ENCODE results near the gene PALLD. TPM values are rescaled to one million over a fixed set of nuclear protein-coding genes. Genes with fewer than 3 reads are reported as not detected.
A peak's percentile ranks its signal among the peaks of the same experiment; 100 is the strongest.

The PALLD gene
- total RNA-seq, 1 experiment from 2014 or later = 176 TPM

DNA sequence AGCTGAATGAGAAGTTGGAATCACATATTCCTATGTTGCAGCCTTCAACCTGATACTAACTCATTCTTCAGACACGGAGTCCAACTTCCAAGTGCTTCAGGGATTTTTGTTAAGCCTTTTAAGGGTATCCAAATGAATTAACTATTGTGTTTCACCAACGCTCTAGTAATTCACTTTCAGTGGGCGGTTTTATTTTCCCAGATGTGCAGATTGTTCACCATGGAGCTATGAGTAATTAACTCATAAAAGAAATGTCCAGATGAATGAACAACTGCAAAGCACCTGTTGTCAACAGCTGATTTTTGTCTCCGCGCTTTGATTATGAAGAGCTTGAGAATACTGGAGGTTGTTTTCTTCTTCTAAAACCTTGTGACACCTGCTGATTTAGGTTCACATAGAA lies 325.6 kb downstream of the PALLD start:
- DNase-seq (ENCODE audit: low read depth) = peak; percentile 84

DNA sequence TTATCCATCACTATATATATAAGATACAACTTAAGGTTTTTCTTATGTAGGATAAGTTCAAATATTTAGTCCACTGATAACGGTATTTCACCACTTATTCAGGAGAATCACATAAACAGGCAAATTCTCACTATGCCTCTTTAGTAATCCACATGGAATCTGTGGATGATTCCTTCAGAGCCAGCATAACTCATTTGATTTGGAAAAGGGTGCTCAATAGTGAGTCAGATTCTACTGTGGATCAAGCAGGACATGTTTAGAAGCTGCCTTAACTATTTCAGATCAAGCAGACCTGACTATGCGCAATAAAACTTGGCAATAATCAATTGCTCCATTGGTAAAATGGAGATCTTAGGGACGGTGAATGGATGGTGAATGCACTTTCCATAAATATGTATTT lies 329.1 kb downstream of the PALLD start:
- DNase-seq (ENCODE audit: low read depth) = no peak

DNA sequence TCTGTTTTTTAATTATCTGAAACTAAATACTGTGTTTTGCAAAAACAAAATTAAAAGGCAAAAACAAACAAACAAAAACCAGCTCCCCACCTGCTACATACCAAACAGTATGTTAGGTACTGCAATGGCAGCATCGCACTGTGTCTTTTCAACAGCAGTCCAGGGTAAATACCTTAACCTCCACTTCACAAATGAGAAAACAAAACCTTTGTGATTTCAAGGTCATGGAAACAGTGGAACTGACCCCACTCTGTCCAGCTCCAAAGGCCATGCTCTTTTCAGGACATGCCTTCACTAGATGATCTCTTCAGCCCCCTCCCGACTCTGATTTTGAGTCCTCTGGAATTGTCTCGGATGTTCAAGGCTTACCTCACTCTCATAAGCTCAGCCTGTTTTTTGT lies 329.8 kb downstream of the PALLD start:
- DNase-seq (ENCODE audit: low read depth) = no peak

DNA sequence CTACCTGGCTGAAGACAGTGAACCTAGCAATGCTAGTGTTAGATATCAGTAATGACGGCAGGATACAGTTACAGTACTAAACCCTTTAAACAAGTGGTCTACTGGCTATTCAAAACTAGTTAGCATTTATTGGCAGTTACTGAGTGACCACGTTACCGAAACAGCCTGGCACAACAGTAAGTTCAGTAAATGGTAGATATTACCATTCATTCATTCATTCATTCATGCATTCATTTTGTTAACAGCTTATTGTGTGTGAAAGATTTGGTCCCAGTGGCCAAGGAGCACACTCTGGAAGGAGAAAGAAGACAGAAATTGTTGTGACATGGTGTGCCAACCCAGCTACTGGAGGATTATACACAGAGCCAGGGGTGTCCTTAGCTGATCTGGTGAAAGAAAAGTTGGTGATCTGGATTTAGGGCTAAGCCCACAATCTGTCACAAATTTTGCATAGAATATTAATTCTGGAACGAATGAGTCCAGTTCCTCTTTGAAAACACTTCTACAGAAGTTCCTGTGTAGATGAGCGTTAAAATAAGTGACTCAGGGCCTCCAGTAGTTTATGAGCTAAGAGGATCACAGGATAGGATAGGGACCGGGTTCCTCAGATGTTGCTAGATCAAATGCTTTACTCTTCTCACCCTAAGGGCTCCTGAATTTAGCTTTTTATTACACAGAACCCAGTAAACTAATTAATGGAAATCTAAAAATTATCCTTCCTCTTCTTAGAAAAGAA lies 334.1 kb downstream of the PALLD start:
- peak; percentile 63 for DNase-seq (ENCODE audit: low read depth)

DNA sequence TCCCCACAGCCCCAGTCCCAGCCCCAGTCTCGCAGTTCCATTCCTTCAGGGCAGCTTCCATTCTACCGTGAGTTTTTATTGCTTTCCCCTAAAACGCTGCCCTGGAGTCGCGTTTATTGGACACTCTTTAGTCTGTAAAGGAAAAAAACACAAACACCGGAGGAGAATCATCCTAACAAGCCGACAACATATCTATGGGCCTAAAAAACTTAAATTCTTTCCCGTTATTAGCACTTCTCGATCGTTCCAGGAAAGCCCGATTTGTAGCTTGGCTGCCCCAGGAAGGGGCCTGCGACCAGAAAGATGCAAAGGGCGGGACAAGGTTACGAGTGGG lies 334.7 kb downstream of the PALLD start:
- no peak for DNase-seq (ENCODE audit: low read depth)

DNA sequence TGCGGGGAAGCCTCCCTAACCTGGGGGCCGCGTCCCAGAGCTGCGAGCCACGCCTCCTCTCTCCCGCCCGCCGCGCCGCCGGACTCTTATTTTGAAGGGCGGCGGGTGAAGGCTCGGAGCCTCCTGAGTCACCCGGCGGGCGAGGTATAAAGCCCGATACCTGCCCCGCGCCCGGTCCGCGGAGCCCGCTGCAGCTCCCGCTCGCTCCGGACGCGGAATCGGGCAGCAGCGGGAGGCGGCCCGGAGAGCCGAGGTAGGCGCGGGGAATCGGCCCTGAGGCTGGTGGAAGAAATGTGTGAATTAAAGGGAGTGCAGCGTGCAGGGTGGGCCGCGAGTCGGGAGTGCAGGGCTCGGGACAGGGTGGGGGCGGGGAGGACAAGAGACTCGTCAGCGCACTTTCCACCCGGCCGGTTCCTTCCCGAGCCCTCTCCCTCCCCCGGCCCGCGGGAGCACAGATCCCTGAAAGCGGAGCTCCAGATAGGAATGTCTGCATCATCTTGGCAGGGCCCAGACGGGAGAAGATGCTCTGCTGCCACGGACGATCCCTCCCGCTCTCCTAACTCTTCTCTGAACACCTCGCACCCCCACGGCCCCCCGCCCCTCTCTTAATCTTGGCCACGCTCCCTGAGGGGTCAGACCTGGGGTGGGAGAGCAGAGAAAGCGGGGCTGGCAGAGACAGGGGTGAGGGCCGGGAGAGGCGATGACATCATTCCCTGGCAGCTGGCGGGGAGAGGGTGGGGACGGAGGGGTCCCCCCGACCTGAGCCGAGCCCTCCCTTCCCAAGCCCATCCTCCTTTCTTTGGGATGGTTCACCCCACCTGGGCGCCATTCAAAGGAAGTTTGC lies 335.3 kb downstream of the PALLD start:
- DNase-seq (ENCODE audit: low read depth) = peak; percentile 83

DNA sequence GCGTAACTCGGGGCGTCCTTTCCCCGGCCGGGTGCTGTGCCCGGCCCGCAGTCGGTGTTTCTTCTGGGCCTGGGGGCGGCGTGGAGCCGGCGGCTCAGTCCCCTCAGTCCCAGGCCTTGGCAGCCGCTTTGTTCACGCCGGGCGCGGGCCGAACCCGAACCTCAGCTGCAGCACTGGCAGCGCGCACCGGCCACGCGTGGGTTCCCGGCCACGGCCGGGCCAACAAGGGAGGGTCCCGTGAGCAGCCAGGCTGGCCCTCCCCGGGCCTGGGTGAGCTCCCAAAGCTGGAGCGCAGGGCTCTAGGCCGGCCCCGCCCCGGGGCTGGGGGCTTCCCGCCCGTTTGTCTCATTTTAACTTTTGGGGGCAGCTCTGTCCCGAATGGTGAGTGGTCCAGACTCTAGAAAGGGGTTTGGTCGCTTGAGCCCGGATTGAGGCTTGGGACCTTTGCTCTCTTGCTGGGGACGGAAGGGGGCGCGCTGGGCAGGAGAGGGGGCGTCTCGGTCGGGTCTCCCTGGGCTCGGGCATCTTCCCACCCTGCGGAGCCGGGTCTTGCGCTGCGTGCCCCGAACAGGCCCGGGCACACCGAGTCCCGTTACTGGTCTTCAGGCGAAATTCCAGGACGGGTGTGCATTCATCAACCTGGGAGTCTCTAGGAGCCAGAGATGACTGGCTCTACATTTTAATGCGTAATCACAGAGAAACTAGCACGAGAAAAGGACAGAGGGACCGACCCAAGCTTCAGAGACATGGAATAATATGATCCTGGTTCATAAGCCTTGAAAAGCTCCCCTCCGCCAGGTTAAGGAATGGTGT lies 336.1 kb downstream of the PALLD start:
- peak; percentile 50 for DNase-seq (ENCODE audit: low read depth)

DNA sequence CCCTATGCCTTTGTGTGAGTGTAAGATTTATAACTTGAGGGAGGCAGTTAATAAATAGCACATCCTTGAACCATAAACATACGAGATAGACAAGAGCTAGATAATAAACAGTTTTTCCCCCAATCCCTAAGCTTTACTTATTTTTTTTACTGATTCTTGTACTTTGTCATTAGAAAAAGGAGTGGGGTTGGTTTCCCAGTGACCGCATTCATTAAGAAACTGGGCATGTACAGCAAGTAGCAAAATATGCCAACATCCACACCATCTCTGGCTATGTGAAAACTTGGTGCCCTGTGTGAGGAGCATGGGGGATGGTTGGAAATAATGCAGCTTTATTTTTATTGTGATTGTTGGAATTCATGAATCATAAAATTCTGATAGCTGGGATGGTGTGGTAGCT lies 337.0 kb downstream of the PALLD start:
- DNase-seq (ENCODE audit: low read depth) = no peak

DNA sequence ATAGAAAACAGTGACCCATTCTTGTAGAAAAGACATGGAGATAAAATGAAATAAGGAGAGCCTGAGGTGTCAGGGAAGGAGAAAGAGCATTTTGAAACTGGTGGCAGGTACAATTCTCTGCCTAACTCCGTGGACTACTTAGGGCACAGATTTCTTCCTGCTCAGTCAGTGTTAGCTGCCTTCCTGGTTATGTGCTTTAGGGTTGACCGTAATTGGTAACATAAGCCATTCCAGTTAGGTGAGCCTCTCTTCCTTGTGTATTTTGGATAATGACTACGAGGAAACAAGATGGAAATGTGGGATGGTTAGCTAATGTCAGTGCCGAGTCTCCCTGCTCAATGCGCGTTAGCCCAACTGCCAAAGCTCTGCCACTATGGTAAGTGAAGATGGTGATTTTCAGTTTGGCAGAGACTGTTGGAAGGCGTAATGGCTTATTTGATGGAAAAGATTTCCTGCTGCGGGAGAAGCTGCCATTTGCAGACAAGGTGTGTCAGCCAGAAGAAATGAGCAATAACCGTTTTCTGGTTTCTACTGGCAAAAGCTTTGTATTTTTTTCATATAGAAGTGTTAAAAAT lies 339.1 kb downstream of the PALLD start:
- DNase-seq (ENCODE audit: low read depth) = no peak

DNA sequence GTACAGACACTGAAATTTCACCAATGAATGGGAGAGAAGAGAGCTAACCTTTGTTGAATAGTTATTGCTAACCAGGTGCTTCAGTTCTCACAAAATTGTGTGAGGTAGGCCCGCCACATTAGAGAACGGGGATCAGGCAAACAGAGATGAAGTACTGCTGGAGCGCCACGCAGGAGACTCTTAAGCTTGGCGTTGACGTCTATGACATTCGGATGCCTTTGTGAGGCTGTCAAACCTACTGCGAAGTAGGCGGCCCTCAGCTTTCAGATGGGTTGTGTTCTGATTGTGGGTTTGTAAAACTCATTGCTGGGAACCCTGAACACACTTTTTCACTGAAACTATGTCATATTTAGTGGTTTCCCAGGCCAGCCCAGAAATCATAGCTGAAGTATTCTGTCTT lies 339.6 kb downstream of the PALLD start:
- DNase-seq (ENCODE audit: low read depth) = no peak

DNA sequence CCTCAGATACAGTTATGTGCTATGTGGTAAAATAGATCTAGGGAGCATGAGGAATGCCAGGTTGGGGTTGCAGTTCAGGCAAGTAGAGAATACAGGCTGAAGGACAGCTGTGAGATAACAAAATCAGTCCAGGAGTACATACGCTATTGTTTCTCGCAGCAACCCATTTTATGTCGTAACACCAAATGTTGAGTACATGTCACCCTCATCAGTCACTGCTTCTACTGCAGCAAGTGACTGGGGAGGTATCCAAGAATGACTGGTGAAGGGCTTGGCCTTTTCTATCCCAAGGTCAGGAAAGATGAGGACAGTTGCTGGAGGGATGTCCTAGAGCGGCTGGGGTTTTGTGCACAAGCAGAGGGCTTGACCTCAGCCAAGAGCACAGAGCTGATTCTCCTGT lies 341.1 kb downstream of the PALLD start:
- DNase-seq (ENCODE audit: low read depth) = no peak

DNA sequence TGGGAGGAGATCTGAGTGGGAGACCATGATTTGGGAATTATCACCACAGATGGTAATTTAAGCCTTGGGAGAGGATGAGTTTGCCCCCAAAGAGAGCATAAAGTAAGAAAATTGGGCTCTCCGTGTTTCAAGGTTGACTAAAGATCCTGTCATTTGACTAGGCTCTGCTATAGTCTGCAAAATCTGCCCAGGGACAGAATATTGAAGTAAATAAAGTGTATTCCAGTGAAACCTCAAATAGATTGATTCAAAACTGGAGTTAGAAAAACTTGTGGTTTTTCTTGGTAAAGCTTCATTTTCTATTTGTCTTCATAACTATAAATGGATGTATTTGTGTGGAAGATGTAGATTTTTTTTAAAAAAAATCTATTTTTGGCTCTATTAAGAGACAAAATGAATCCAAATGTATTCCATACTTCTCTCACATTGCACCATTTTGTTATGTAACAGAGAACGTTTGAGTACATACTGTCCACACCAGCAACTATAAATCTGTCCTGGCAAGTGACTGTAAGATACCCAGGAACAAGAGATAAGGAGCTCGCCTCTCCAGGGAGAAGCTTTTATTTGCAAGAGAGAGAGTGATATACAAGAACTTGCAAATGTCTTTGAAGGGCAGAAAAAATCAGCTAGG lies 343.0 kb downstream of the PALLD start:
- peak; percentile 37 for DNase-seq (ENCODE audit: low read depth)

DNA sequence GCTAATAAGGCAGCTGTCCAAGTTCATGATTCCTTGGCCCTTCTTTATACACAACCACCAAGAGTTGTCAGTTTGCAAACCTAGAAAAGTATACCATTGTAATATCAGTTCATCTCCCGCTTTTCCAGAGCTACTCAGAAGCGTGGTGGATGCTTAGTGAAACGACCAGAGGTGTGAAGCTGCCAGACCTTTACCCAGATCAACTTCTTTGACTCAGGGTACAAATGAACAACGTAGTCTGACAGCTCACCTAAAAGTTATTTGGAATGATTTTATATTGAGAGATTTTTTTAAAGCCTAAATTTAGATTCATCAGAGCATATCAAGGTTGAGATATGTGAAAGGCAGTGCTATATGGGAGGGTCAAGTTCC lies 343.5 kb downstream of the PALLD start:
- no peak for DNase-seq (ENCODE audit: low read depth)

DNA sequence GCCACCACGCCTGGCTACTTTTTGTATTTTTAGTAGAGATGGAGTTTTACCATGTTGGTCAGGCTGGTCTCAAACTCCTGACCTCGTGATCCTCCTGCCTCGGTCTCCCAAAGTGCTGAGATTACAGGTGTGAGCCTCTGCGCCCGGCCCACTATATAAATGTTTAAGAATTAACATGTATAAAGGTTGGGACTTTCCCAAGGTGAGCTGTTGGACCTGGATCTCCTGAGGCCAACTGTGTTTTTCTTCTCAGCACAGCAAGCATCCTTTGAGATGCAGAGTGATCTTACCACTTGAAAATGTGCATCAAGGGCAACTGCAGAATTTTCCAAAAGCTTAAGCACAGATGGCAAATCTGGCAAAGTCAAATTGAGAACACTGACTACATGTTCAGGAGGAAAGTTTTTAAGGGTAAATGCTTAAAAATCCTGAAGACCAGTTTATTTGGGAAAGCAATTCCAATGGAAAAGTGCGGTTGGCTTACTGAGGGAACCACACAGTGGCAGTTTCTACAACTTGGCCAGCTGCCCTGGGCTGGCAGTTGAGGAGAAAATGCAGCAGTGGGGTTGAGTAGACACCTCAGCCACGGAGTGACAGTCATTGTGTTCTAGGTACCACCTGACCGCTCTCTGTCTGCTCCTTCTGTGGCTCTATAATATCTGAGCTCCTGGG lies 344.3 kb downstream of the PALLD start:
- peak; percentile 52 for DNase-seq (ENCODE audit: low read depth)

DNA sequence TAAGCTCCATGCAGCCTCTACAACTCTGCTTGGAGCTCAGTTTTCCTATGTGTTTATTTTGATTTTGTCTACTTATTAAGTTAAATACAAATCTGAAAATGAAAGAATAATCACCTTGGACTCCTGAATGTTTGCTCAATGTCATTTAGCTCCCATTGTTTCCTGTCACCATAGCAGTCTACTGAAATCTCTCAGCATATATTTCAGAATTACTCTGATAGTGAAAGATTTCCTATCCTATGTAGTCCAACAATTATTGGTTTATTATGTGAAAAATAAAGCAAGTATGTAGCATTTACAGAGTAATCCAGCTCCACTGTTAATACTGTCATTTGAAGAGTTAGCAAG lies 344.8 kb downstream of the PALLD start:
- no peak for DNase-seq (ENCODE audit: low read depth)

DNA sequence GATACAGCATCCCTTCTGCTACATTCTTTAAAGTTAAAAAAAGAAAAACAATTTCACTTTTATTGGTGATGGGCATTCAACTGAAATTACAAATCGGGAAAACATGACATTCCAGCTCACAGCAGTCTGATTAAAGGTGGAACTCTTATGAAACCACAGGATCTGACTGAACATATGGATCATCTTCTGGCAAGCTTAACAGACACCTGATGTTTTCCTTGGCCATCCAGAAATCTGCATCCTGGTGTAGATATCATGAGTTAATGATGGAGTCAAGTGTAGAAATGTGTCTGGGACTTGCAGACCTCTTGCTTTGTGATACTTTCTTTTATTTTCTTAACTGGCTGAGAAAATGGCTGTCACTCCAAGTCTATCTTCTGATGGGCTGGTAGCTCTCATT lies 345.3 kb downstream of the PALLD start:
- no peak for DNase-seq (ENCODE audit: low read depth)

DNA sequence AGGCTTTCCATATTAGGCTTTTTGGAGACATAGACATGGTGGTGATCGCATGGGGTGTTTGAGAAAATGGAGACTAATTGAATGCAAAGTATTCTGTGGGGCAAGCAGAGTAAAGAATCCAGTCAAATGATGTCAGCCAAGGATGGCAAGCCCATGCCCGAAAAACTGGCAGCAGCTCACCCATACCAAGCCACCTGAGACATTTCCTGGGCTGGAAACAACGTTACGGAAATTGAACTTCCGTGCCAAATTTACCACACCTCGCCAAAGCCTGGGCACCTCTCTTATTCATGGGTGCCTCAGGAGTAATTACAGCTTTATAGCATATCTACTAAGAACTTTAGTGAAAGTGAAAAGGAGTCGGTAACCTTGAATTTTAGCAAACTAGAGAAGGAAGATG lies 346.8 kb downstream of the PALLD start:
- no peak for DNase-seq (ENCODE audit: low read depth)

DNA sequence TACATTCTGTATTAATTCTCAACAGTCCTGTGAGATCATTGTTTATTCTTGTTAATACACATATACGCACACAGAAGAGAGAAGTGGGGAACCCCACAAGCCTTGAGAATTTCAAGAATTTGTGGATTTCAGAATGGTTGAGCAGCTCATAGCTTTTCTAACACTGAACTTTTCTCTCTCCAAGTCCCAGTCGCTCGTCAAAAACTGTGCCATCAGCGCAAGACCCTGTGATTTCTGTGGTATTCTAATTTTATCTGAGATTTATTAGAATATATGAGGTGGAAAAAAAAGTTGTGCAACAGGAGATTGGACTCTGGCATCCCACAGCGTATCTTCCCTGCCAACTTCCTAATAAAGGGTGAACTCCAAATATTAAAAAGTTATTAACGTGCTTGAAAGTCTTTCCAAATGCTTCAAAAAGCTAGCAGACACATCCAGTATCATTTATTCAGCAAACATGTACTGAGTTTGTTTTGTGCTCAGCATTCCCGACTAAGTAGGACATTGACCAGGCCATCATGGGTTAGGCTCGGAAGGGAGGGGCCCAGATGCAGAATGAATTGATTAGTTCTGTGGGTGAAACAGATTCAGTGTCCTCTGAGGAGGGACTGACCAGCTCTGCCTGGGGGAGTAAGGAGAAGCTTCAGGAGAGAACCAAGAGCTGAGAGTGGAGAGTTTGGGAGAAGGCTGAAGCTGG lies 347.6 kb downstream of the PALLD start:
- no peak for DNase-seq (ENCODE audit: low read depth)

DNA sequence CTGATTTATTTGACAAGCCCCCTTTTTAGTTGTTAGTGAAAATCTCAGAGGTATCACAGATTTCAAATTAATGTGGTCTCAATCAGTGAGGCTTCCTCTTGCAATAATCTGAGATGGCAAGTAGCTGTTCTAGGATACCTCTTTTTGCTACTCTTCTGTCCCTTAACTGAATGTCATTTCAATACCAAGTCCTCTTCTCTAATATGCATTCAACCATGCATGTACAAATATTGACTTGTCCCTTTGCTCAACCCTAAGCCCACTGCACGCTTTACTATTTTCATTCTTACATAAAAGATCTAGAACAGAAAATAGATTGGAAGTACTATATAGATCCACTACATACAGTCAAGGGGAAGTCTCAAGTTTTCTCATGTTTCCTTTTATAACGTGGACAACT lies 349.0 kb downstream of the PALLD start:
- no peak for DNase-seq (ENCODE audit: low read depth)

DNA sequence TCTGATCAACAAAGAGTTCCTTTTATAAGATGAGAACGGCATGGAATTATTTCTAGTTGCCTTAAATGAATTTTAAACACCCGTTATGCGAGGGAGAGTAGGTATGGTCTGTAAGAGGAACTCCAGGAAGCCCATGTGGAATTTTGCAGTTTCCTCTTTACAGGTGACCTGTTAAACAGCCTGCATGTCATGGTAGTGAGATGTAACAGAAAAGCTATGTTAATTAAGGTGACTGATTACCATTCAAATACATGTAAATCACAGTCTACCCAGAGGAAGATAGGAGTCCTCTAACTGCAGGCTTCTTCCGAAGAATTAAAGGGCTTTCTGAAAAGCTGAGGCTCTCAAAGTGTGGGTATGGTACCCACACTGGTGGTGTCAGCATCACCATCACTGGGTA lies 349.6 kb downstream of the PALLD start:
- no peak for DNase-seq (ENCODE audit: low read depth)
